Duodenal mucosa (tissue), 2 donors: ENCODE results near the gene SLC24A3.

ENCODE experiments used
- H3K27ac ChIP-seq: one replicate; pipeline ENCODE4 v1.7.0; 2013; ENCODE audit warnings: low read depth, low read length
- H3K27me3 ChIP-seq, 2 donors: one replicate each; pipeline ENCODE4 v1.7.0; 2013; ENCODE audit warnings: low read length in 2 of 2, control low read depth in 1 of 2; ENCODE audit not compliant: insufficient read depth in 2 of 2, control insufficient read depth in 1 of 2
- H3K36me3 ChIP-seq, 2 donors: one replicate each; pipeline ENCODE4 v1.7.0; 2013; ENCODE audit warnings: low read length in 2 of 2, control low read depth in 1 of 2; ENCODE audit not compliant: insufficient read depth in 2 of 2, control insufficient read depth in 1 of 2
- H3K4me1 ChIP-seq, 2 donors: one replicate each; pipeline ENCODE4 v1.7.0; 2013; ENCODE audit warnings: low read length in 2 of 2, control low read depth in 1 of 2; ENCODE audit not compliant: insufficient read depth in 2 of 2, control insufficient read depth in 1 of 2
- H3K4me3 ChIP-seq, 2 donors: one replicate each; pipeline ENCODE4 v1.7.0; 2013; ENCODE audit warnings: low read length in 2 of 2, low read depth in 1 of 2
- H3K9ac ChIP-seq, 2 donors: one replicate each; pipeline ENCODE4 v1.7.0; 2013; ENCODE audit warnings: low read length in 2 of 2, low read depth in 1 of 2
- H3K9me3 ChIP-seq, 2 donors: one replicate each; pipeline ENCODE4 v1.7.0; 2013; ENCODE audit warnings: low read length in 2 of 2, control low read depth in 1 of 2; ENCODE audit not compliant: control insufficient read depth in 1 of 2

Gene SLC24A3

GRCh38 chr20:19314621-19315020, 102.2 kb downstream of the SLC24A3 start:
- Histone ChIP-seq H3K4me1 (no peaks in the 10 kb centered on the region), H3K4me3 (no peak overlapping the region), H3K9me3 (no peaks in the 10 kb centered on the region), H3K9ac (no peak overlapping the region), H3K27me3 (no peaks in the 10 kb centered on the region), H3K27ac (no peak overlapping the region), H3K36me3 (no peaks in the 10 kb centered on the region)

- H3K9me3 ChIP-seq = no peaks in the 10 kb centered on the region
- no peaks in the 10 kb centered on the region for H3K27me3 ChIP-seq
- no peaks in the 10 kb centered on the region for H3K4me1 ChIP-seq
- H3K4me3 ChIP-seq = no peak overlapping the region
- H3K27ac ChIP-seq = no peak overlapping the region
- no peak overlapping the region for H3K9ac ChIP-seq
- no peaks in the 10 kb centered on the region for H3K36me3 ChIP-seq
Observed at GRCh38 chr20:19317237-19318069, 105.0 kb downstream of the SLC24A3 start.

GRCh38 chr20:19318610-19319009, 106.2 kb downstream of the SLC24A3 start:
- H3K27me3 ChIP-seq = no peaks in the 10 kb centered on the region
- H3K9me3 ChIP-seq = no peaks in the 10 kb centered on the region
- H3K27ac ChIP-seq = no peak overlapping the region
- H3K4me3 ChIP-seq = no peak overlapping the region
- H3K36me3 ChIP-seq = no peaks in the 10 kb centered on the region
- H3K4me1 ChIP-seq = no peaks in the 10 kb centered on the region
- no peak overlapping the region for H3K9ac ChIP-seq

GRCh38 chr20:19320005-19320404, 107.6 kb downstream of the SLC24A3 start:
- no peaks in the 10 kb centered on the region for H3K9me3 ChIP-seq

GRCh38 chr20:19321176-19321575, 108.7 kb downstream of the SLC24A3 start:
- H3K27me3 ChIP-seq = no peaks in the 10 kb centered on the region
- H3K4me1 ChIP-seq = no peaks in the 10 kb centered on the region
- no peaks in the 10 kb centered on the region for H3K9me3 ChIP-seq
- H3K36me3 ChIP-seq = no peaks in the 10 kb centered on the region
- H3K27ac ChIP-seq = no peak overlapping the region
- H3K4me3 ChIP-seq = no peak overlapping the region
- no peak overlapping the region for H3K9ac ChIP-seq

More at GRCh38 chr20:19320005-19320404, 107.6 kb downstream of the SLC24A3 start:
- no peak overlapping the region for H3K4me3 ChIP-seq
- no peaks in the 10 kb centered on the region for H3K36me3 ChIP-seq
- no peaks in the 10 kb centered on the region for H3K4me1 ChIP-seq
- H3K27me3 ChIP-seq = no peaks in the 10 kb centered on the region
- no peak overlapping the region for H3K9ac ChIP-seq
- no peak overlapping the region for H3K27ac ChIP-seq

GRCh38 chr20:19322061-19322985, 109.9 kb downstream of the SLC24A3 start:
- Histone ChIP-seq H3K9ac (no peak overlapping the region), H3K27ac (no peak overlapping the region), H3K4me3 (no peak overlapping the region), H3K9me3 (no peaks in the 10 kb centered on the region), H3K27me3 (no peaks in the 10 kb centered on the region), H3K36me3 (no peaks in the 10 kb centered on the region), H3K4me1 (no peaks in the 10 kb centered on the region)

- no peaks in the 10 kb centered on the region for H3K36me3 ChIP-seq
- no peak overlapping the region for H3K9ac ChIP-seq
- H3K9me3 ChIP-seq = no peaks in the 10 kb centered on the region
- no peaks in the 10 kb centered on the region for H3K27me3 ChIP-seq
- H3K4me3 ChIP-seq = no peak overlapping the region
- no peak overlapping the region for H3K27ac ChIP-seq
- no peaks in the 10 kb centered on the region for H3K4me1 ChIP-seq
Observed at GRCh38 chr20:19327401-19327800, 115.0 kb downstream of the SLC24A3 start.

- Histone ChIP-seq H3K36me3 (no peaks in the 10 kb centered on the region), H3K4me1 (no peaks in the 10 kb centered on the region)
Observed at GRCh38 chr20:19328676-19329075, 116.2 kb downstream of the SLC24A3 start.

GRCh38 chr20:19330038-19330437, 117.6 kb downstream of the SLC24A3 start:
- H3K27ac ChIP-seq = no peak overlapping the region
- no peaks in the 10 kb centered on the region for H3K27me3 ChIP-seq
- H3K9ac ChIP-seq = no peak overlapping the region
- H3K36me3 ChIP-seq = no peaks in the 10 kb centered on the region
- no peak overlapping the region for H3K4me3 ChIP-seq
- H3K9me3 ChIP-seq = no peaks in the 10 kb centered on the region
- H3K4me1 ChIP-seq = no peaks in the 10 kb centered on the region

More at GRCh38 chr20:19328676-19329075, 116.2 kb downstream of the SLC24A3 start:
- Histone ChIP-seq H3K4me3 (no peak overlapping the region), H3K9ac (no peak overlapping the region), H3K27me3 (no peaks in the 10 kb centered on the region), H3K9me3 (no peaks in the 10 kb centered on the region), H3K27ac (no peak overlapping the region)

GRCh38 chr20:19330731-19331130, 118.3 kb downstream of the SLC24A3 start:
- no peak overlapping the region for H3K4me3 ChIP-seq
- H3K27ac ChIP-seq = no peak overlapping the region
- H3K27me3 ChIP-seq = no peaks in the 10 kb centered on the region
- H3K36me3 ChIP-seq = no peaks in the 10 kb centered on the region
- no peaks in the 10 kb centered on the region for H3K4me1 ChIP-seq
- no peak overlapping the region for H3K9ac ChIP-seq
- no peaks in the 10 kb centered on the region for H3K9me3 ChIP-seq
